Peyer's patch (tissue), 4 donors: ENCODE data around the gene PCSK5.

Source experiments
- CTCF ChIP-seq, 6 experiments: fragments of 450-650 bp in 4 of 6; fragments of 200-600 bp in 2 of 6; sonication (generic) in 1 of 6; IDR thresholded peaks; one replicate each; pipeline ENCODE4 v1.5.1; 2017 to 2019; ENCODE audit warnings: antibody characterized with exemption in 6 of 6, mild to moderate bottlenecking in 3 of 6, moderate library complexity in 1 of 6
- POLR2A ChIP-seq, 2 donors: fragments of 450-650 bp; IDR thresholded peaks; one replicate each; pipeline ENCODE4 v1.5.1; 2017; ENCODE audit warnings: antibody characterized with exemption in 2 of 2, mild to moderate bottlenecking in 2 of 2, moderate library complexity in 2 of 2

- TF ChIP-seq CTCF (IDR thresholded peaks at IDR 0.05) (no peak), POLR2A (IDR thresholded peaks at IDR 0.05) (no peak)
Observed at GRCh38 chr9:76007935-76008334, 117.5 kb downstream of the PCSK5 start.
